Measurements from ENCODE around the gene ITGA8. TPM values are rescaled to one million over a fixed set of nuclear protein-coding genes. Genes with fewer than 3 reads are reported as not detected.

Gene ITGA8
- total and polyA plus RNA-seq, 2 of the 13 experiments (the other 11 are each of a cell fraction or from before 2014, with no cell fraction given) = not detected

GRCh38 chr10:15678851-15679250 is 40.9 kb downstream of the ITGA8 start:
- peaks cover 0 to 7% of the 10 kb centered on the region in 2 experiments; a peak in 2 of 5 replicates for H3K27me3 ChIP-seq (ENCODE audit: control insufficient read depth in 1 of 2, insufficient read depth in 2 of 2, low read length in 2 of 2)
- no peaks in the 10 kb centered on the region for H3K36me3 ChIP-seq (replicated peaks in 1 of 2; ENCODE audit: control insufficient read depth in 1 of 2, insufficient read depth in 2 of 2, low read length in 2 of 2)
- H2AFZ ChIP-seq (ENCODE audit: low read length) = no peak overlapping the region
- H3K4me1 ChIP-seq (ENCODE audit: insufficient read depth, low read length) = no peaks in the 10 kb centered on the region
- no peak for FAIRE-seq
- TF ChIP-seq ZNF121 (CRISPR knock-in tag; IDR thresholded peaks at IDR 0.05) = no peak
- TF ChIP-seq PAX8 (CRISPR knock-in tag; IDR thresholded peaks at IDR 0.05; ENCODE audit: borderline replicate concordance) = no peak
- H3K27ac ChIP-seq (ENCODE audit: extremely low read length, insufficient read depth, low read length) = no peak overlapping the region
- 3% methylated on average over 3 of the region's 3 CpGs for WGBS (ENCODE audit: low lambda C conversion rate)
- ChIA-PET CTCF (ENCODE audit: low intra/inter-chr PET ratio, low total read pairs) (no interaction called here), POLR2A (no interaction called here)
- DNase-seq (ENCODE audit: low spot score) = no peak
- no peaks in the 10 kb centered on the region for H3K9me3 ChIP-seq (ENCODE audit: low read length)
- intact Hi-C loops (cut with micrococcal nuclease; ENCODE audit: unreplicated experiment) (no loop called here), in situ Hi-C loops (cut with HindIII; ENCODE audit: extremely low pct_ligation_motif_present, low pct_unique_long_range_greater_than_20kb) (no loop called here)
- no peaks in the 10 kb centered on the region for H3K79me2 ChIP-seq (ENCODE audit: insufficient read depth, low read length)
- BruUV-seq (replicated peaks) = no TSS peak
- no peaks in the 10 kb centered on the region for H4K20me1 ChIP-seq (ENCODE audit: insufficient read depth, low read length)
- H3K4me2 ChIP-seq (ENCODE audit: low read depth, low read length) = no peak overlapping the region
- H3K9ac ChIP-seq (ENCODE audit: insufficient read depth, low read depth, low read length) = no peak overlapping the region
- H3K4me3 ChIP-seq (replicated peaks in 1 of 3; ENCODE audit: insufficient read depth in 1 of 3, low read depth in 2 of 3, low read length in 3 of 3) = no peak overlapping the region
- no peak for ATAC-seq

DNA sequence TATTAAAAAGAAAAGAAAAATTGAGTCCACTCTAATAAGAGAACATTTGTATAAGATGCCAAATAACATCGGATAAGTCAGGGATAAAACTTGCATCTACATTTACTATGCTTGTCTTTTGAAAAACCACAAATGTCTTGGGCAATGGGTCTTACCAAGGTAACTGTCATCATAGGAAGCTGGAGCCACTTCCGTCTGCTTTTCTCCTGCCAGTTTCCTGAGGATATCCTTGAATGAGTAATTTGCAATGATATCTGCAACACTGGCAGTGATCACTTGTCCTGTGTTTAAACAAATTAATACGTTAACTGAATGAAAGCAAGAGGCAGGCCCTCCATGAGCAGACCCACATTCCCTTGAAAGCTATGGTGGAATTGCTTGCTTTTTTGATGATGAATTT is 47.3 kb downstream of the ITGA8 start:
- no peaks in the 10 kb centered on the region for H3K36me3 ChIP-seq (replicated peaks in 1 of 2; ENCODE audit: control insufficient read depth in 1 of 2, insufficient read depth in 2 of 2, low read length in 2 of 2)
- H3K27ac ChIP-seq (ENCODE audit: extremely low read length, insufficient read depth, low read length) = no peak overlapping the region
- intact Hi-C loops (cut with micrococcal nuclease; ENCODE audit: unreplicated experiment) (no loop called here), in situ Hi-C loops (cut with HindIII; ENCODE audit: extremely low pct_ligation_motif_present, low pct_unique_long_range_greater_than_20kb) (no loop called here)
- no peaks in the 10 kb centered on the region for H3K4me1 ChIP-seq (ENCODE audit: insufficient read depth, low read length)
- ChIA-PET CTCF (ENCODE audit: low intra/inter-chr PET ratio, low total read pairs) (no interaction called here), POLR2A (no interaction called here)
- no peaks in the 10 kb centered on the region for H3K79me2 ChIP-seq (ENCODE audit: insufficient read depth, low read length)
- WGBS (ENCODE audit: low lambda C conversion rate) = 0% methylated on average over 3 of the region's 3 CpGs
- H3K4me3 ChIP-seq (replicated peaks in 1 of 3; ENCODE audit: insufficient read depth in 1 of 3, low read depth in 2 of 3, low read length in 3 of 3) = no peak overlapping the region
- H3K9me3 ChIP-seq (ENCODE audit: low read length) = no peaks in the 10 kb centered on the region
- H3K4me2 ChIP-seq (ENCODE audit: low read depth, low read length) = no peak overlapping the region
- TF ChIP-seq ARNTL (CRISPR knock-in tag; IDR thresholded peaks at IDR 0.05) (no peak), POGZ (CRISPR knock-in tag; IDR thresholded peaks at IDR 0.05) (no peak), LCORL (IDR thresholded peaks at IDR 0.05) (no peak), LCORL (CRISPR knock-in tag; IDR thresholded peaks at IDR 0.05) (no peak), RAD51 (IDR thresholded peaks at IDR 0.05; ENCODE audit: borderline replicate concordance) (no peak)
- TF ChIP-seq, protein P1, sequence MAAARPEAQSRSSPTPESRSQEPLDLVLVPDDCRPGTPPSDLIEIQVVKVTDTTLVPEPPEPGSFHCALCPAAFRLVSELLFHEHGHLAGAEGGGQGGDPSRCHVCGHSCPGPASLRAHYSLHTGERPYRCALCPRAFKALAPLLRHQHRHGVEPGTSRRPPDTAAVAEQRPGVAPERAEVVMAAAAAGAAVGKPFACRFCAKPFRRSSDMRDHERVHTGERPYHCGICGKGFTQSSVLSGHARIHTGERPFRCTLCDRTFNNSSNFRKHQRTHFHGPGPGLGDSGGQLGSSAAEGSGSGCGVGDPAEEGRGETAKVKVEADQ (CRISPR knock-in tag; IDR thresholded peaks at IDR 0.05; ENCODE audit: borderline replicate concordance) = no peak
- TF ChIP-seq, protein P2, sequence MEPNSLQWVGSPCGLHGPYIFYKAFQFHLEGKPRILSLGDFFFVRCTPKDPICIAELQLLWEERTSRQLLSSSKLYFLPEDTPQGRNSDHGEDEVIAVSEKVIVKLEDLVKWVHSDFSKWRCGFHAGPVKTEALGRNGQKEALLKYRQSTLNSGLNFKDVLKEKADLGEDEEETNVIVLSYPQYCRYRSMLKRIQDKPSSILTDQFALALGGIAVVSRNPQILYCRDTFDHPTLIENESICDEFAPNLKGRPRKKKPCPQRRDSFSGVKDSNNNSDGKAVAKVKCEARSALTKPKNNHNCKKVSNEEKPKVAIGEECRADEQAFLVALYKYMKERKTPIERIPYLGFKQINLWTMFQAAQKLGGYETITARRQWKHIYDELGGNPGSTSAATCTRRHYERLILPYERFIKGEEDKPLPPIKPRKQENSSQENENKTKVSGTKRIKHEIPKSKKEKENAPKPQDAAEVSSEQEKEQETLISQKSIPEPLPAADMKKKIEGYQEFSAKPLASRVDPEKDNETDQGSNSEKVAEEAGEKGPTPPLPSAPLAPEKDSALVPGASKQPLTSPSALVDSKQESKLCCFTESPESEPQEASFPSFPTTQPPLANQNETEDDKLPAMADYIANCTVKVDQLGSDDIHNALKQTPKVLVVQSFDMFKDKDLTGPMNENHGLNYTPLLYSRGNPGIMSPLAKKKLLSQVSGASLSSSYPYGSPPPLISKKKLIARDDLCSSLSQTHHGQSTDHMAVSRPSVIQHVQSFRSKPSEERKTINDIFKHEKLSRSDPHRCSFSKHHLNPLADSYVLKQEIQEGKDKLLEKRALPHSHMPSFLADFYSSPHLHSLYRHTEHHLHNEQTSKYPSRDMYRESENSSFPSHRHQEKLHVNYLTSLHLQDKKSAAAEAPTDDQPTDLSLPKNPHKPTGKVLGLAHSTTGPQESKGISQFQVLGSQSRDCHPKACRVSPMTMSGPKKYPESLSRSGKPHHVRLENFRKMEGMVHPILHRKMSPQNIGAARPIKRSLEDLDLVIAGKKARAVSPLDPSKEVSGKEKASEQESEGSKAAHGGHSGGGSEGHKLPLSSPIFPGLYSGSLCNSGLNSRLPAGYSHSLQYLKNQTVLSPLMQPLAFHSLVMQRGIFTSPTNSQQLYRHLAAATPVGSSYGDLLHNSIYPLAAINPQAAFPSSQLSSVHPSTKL (CRISPR knock-in tag; IDR thresholded peaks at IDR 0.05) = no peak
- H4K20me1 ChIP-seq (ENCODE audit: insufficient read depth, low read length) = no peaks in the 10 kb centered on the region
- ATAC-seq = no peak
- BruUV-seq (replicated peaks) = no TSS peak
- H2AFZ ChIP-seq (ENCODE audit: low read length) = no peak overlapping the region
- FAIRE-seq = no peak
- peaks cover 1 to 14% of the 10 kb centered on the region in 2 experiments; a peak in 2 of 5 replicates for H3K27me3 ChIP-seq (ENCODE audit: control insufficient read depth in 1 of 2, insufficient read depth in 2 of 2, low read length in 2 of 2)
- DNase-seq (ENCODE audit: low spot score) = no peak
- H3K9ac ChIP-seq (ENCODE audit: insufficient read depth, low read depth, low read length) = no peak overlapping the region

All from HepG2 (cell line).